Right ventricle myocardium inferior (tissue), 1 donor: ENCODE measurements around the gene TBC1D9B. TPM values are rescaled to one million over a fixed set of nuclear protein-coding genes. Genes with fewer than 3 reads are reported as not detected.

Experiments used
- ATAC-seq: fragments of 200-7000 bp; cut with Tn5 transposase; one replicate; pipeline ENCODE4 v1.9.1; 2020; ENCODE audit warnings: mild to moderate bottlenecking, moderate library complexity
- DNase-seq: peaks from one replicate; pipeline ENCODE4 v3.0.0; 2021; ENCODE audit errors: missing footprints
- intact Hi-C: fragments of 100-400 bp; cut with DNase I; formaldehyde crosslinking; loops from one replicate; pipeline ENCODE4 v1.11.0; 2022
- total RNA-seq: library from RNA; stranded (reverse); fragmentation: NEBNext Ultra II Directional; extraction: Animal tissue kit (Norgen Biotek cat#: 25700); gene quantifications from one replicate; pipeline ENCODE4 v1.2.1, GENCODE V29; 2021
- donor health status: DM: no; HTN: yes; CAD: no; lungs with severe emphysema.

Gene TBC1D9B
- total RNA-seq, 1 donor from 2014 or later, result 37.1 TPM

DNA sequence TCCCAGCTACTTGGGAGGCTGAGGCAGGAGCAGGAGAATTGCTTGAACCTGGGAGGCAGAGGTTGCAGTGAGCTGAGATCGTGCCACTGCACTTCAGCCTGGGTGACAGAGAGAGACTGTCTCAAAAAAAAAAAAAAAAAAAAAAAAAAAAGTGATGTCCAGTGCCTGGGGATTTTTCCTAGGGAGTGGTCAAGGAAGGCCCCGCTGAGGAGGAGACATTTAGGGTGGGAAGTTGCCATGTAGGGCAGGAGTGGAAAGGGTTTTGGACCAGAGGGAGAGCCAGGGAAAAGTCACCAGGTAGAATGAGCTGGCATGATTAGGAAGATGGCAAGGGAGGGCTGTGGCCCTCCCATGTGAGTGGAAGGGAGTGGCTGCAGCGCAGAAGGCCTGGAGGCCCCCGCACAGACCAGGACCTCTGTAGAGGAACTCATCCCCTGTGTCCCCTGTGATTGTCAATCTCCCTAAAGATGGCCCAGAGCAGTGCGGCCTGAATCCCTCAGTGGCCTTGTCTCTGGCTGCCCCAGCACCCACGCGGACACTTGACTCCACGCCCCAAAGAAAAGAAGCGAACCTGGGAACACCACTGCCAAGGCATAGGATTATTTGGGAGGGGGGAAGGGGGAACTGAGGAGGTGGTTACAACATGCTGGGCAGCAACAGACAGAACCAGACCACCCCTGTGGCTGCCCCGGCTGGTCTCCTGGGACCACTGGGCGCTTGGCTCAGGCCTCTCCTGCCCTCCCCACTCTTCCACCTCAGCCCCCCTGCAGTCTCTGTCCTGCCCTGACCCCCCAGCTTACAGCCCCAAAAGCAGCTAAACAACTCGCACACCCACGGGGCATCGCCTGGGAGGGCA, 89.6 kb downstream of the TBC1D9B start:
- peak; percentile 56 for DNase-seq
- intact Hi-C loops, result no loop called here
- ATAC-seq, result no peak

DNA sequence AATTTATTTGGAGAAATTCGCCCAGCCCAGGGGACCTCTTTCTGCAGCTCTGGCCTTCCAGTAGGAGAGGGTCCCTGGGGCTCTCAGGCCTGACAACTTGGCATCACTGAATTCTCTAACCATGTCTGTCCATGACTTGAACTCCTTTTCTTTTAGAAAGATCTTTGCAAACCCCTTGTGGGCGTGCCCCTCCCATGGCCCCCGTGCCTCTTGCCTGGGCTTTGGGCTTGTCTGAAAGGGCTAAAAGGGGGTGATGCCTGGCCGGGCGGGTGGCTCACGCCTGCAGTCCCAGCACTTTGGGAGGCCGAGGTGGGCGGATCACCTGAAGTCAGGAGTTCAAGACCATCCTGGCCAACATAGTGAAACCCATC, 90.2 kb downstream of the TBC1D9B start:
- intact Hi-C loops, result no loop called here
- ATAC-seq (no peak), DNase-seq (peak; percentile 50)

DNA sequence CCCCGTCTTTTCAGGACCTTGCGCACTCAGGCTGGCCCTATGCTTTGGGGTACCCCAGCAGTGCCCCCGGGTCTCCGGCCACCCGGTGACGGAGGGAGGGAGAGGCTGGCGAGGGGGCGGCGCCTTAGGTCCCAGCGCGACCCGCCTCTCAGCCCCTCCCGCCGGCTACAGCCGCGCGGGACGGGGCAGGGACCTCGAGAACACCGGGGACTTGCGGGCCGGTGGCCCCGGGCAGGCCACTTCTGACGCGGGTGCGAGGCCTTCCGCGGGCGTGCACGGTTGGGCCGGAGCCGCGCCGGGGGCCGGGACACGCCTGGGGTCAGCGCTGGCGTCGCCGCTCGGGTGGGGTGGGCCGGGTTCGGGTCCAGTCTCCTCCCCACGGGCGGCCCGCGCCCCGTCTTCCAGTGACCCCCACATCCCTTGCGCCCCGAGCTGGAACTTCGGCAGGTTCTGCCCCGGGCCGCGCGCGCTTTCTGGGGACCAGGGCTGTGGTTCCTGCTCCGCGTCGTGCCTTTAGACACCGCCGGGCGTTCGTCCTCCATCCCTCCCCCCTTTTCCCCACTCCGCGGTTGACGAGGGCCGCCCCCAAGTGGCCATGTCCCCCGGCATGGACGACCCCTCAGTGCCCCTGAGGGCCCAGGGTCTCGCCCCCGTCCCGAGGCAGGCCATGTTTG, 90.8 kb downstream of the TBC1D9B start:
- peak; percentile 69 for DNase-seq
- ATAC-seq, result no peak
- intact Hi-C loops, result no loop called here

DNA sequence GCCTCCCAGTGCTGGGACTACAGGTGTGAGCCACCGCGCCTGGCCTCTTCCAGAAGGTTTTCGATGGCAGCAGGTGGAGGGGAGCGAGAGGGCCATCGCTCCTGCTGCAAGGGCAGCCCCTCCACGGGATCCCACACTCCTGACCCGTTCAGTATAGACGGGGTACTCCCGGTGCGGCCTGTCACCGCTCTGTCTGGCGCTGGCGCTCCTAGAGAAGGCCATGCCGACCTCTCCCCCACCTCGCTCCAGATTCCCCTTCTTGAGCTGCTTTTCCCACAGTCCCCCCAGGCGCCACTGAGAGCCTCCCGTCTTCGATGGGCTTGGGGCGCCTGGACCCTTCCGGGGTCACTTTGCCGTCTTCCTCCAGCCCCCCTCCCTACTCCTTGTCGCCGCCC, 91.3 kb downstream of the TBC1D9B start:
- peak; percentile 56 for DNase-seq
- ATAC-seq, result no peak
- intact Hi-C loops, result no loop called here

DNA sequence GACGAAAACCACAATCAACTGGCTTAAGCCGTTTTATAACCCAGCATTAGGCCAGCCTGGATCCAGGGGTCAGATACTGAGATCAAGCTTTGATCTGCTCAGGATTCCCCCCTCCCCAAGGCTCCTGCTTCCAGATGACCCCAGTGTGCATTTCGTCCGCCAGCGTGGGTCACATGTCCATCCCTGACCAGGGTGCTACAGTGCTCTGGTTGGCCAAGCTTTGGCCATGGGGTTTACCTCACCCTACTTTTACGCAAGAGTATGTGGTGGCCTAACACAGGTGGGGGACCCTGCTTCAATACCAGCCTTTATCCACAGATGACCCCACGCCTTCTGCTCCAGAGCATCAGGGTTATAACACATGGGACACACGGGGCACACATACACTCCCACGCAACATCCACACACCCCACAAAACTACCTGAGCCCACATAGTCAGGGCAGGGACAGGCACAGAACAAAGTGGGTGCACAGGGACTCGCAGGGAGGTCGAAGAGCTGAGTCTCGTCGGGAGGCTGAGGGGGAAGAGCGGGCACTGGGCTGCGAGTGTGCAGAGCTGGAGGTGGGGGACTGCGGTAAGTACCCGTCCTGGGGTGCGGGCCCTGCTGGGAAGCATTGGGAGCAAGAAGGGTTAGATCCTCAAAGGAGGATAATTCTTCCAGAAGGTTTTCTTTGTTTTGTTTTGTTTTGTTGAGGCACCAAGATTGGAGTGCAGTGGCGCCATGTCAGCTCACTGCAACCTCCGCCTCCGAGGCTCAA, 92.0 kb downstream of the TBC1D9B start:
- no peak for ATAC-seq
- DNase-seq, result peak; percentile 33
- intact Hi-C loops, result no loop called here

DNA sequence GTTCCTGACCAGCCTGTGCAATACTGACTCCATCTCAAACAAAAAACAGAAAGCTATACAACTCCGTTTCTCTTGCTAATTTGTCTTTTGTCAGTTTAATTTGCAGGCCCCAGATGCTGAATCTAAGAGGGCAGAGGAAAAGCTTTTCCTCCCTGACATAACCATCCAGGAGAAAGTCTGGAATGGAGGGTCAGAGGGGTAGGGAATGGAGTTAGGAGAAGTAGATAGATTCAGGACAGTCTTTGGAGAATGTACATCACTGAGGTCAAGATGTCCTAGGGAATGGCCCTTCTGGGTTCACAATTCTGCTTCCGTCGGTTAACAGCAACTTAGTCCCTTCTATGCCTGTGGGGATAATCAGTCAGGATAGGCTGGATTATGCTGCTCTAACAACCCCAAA, 93.6 kb downstream of the TBC1D9B start:
- no peak for DNase-seq
- no peak for ATAC-seq
- intact Hi-C loops, result no loop called here

DNA sequence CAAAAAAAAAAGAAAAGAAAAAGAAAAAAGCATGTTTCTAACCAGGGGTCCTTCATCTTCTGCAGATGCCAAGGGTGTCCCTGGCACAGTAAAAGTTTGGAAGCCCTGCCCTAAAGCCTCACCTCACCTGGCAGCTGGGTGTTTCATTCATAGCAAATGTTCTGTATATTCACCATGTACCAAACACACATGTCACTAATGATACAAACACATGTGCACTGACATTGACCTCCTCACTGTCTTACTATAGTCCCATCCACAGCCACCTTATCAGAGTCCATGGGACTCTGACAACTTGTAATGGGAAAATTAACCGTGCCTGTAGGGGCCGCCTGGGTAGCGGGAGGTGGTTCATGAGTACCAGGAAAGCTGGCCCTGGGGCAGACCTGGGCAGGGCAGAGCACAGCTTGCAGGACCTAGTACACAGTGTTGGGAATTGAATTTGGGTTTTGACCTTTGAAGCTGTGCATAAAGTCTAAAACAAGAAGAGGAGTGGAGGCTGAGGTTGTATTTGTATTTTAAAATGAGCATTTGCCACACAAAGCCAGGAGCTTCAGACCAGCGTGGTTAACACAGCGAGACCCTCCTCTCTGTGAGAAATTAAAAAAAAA, 94.6 kb downstream of the TBC1D9B start:
- no peak for ATAC-seq

DNA sequence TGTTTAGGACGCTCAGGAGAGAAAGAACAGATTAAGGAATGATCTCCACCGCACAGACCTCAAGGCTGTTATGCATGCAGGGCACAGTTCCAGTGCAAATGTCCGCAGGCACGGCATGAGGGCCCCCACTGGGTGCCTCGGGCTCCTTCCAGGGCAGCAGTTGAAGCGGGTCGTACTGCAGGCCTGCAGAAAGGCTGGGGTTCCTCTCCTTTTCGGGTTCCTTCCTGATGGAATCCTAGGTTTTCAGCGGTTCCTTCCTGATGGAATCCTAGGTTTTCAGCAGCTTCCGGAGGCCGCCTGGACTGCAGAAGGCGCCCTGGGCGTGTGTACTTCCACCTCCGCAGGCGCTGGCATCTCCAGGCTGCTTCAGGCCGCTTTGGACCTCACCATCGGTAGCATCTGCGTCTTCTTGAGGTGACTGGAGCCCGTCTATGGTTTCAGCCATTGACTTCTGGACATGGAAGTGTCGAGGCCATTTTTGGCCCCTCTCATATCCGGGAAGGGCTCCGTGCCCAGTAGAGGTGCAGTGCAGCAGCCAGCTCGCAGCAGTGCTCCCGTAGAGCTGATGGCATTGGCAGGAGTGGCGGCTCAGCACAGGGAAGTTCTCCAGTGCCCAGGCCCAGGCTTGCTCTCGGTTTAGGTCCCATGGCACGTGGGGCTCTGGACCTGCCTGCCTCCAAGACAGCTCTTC, 95.4 kb downstream of the TBC1D9B start:
- ATAC-seq, result no peak
- intact Hi-C loops, result no loop called here
- peak; percentile 31 for DNase-seq

More for the DNA sequence above, 94.6 kb downstream of the TBC1D9B start:
- DNase-seq, result no peak
- intact Hi-C loops, result no loop called here

Other genes starting within 250 kb of the TBC1D9B start
- gene CBY3, start 226.9 kb downstream of the TBC1D9B start, total RNA-seq, result not detected
- gene CANX, start 208.9 kb downstream of the TBC1D9B start, total RNA-seq, result 504 TPM
- gene MAML1, start 175.1 kb downstream of the TBC1D9B start, total RNA-seq, result 11.1 TPM
- gene LTC4S, start 113.9 kb downstream of the TBC1D9B start, total RNA-seq, result 10.3 TPM
- gene MGAT4B, start 101.0 kb downstream of the TBC1D9B start, total RNA-seq, result 98.9 TPM
- gene SQSTM1, start 87.0 kb downstream of the TBC1D9B start, total RNA-seq, result 407 TPM
- 12.2 TPM for gene MRNIP, start 49.1 kb downstream of the TBC1D9B start, total RNA-seq
- 51.2 TPM for gene RNF130, start 163.9 kb upstream of the TBC1D9B start, total RNA-seq